BE2C (cell line): ENCODE measurements around the gene TXNRD2.

Experiments used
- DNase-seq: peaks from one replicate; pipeline ENCODE4 v3.0.0-alpha.2; 2020
- H3K27me3 ChIP-seq: fragments of 250-450 bp; sonication (Bioruptor Pico); 2 replicates; pipeline ENCODE4 v1.5.1; 2020; ENCODE audit warnings: mild to moderate bottlenecking
- H3K36me3 ChIP-seq: fragments of 250-450 bp; sonication (Bioruptor Pico); 2 replicates; pipeline ENCODE4 v1.5.1; 2020; ENCODE audit warnings: mild to moderate bottlenecking
- H3K4me1 ChIP-seq: fragments of 250-450 bp; sonication (Bioruptor Pico); 2 replicates; pipeline ENCODE4 v1.5.1; 2020
- H3K4me3 ChIP-seq: 2 replicates; pipeline ENCODE4 v1.5.1; 2011; ENCODE audit warnings: low read depth, low read length
- H3K9me3 ChIP-seq: fragments of 250-450 bp; sonication (Bioruptor Pico); 2 replicates; pipeline ENCODE4 v1.5.1; 2020
- CTCF ChIP-seq: IDR thresholded peaks from 2 replicates; pipeline ENCODE4 v1.5.1; 2012; ENCODE audit warnings: mild to moderate bottlenecking, low read depth, low read length

The TXNRD2 gene

GRCh38 chr22:19933341-19934241 lies 8.0 kb downstream of the TXNRD2 start:
- no peak for TF ChIP-seq CTCF
- no peaks in the 10 kb centered on the region; the same call in 1 of the 2 replicates for H3K9me3 ChIP-seq
- H3K27me3 ChIP-seq: no peaks in the 10 kb centered on the region
- no peak overlapping the region for H3K4me3 ChIP-seq
- no peaks in the 10 kb centered on the region; the same call in 1 of the 2 replicates for H3K36me3 ChIP-seq
- DNase-seq: no peak
- H3K4me1 ChIP-seq: peaks cover 12% of the 10 kb centered on the region; the same call in 1 of the 2 replicates

- no peaks in the 10 kb centered on the region; the same call in 1 of the 2 replicates for H3K9me3 ChIP-seq
- DNase-seq: no peak
- 0 out of 2 replicates have a peak, but pooled peaks cover 9% of the 10 kb centered on the region for H3K4me1 ChIP-seq
- no peaks in the 10 kb centered on the region for H3K27me3 ChIP-seq
- no peak overlapping the region for H3K4me3 ChIP-seq
- H3K36me3 ChIP-seq: no peaks in the 10 kb centered on the region; the same call in 1 of the 2 replicates
- no peak for TF ChIP-seq CTCF
Observed at GRCh38 chr22:19932367-19933206, 9.0 kb downstream of the TXNRD2 start.

GRCh38 chr22:19931514-19931913 lies 10.1 kb downstream of the TXNRD2 start:
- H3K4me1 ChIP-seq: 0 out of 2 replicates have a peak, but pooled peaks cover 9% of the 10 kb centered on the region
- H3K4me3 ChIP-seq: no peak overlapping the region
- no peaks in the 10 kb centered on the region for H3K27me3 ChIP-seq
- no peak for DNase-seq
- TF ChIP-seq CTCF: no peak
- no peaks in the 10 kb centered on the region; the same call in 1 of the 2 replicates for H3K9me3 ChIP-seq
- no peaks in the 10 kb centered on the region for H3K36me3 ChIP-seq

DNA sequence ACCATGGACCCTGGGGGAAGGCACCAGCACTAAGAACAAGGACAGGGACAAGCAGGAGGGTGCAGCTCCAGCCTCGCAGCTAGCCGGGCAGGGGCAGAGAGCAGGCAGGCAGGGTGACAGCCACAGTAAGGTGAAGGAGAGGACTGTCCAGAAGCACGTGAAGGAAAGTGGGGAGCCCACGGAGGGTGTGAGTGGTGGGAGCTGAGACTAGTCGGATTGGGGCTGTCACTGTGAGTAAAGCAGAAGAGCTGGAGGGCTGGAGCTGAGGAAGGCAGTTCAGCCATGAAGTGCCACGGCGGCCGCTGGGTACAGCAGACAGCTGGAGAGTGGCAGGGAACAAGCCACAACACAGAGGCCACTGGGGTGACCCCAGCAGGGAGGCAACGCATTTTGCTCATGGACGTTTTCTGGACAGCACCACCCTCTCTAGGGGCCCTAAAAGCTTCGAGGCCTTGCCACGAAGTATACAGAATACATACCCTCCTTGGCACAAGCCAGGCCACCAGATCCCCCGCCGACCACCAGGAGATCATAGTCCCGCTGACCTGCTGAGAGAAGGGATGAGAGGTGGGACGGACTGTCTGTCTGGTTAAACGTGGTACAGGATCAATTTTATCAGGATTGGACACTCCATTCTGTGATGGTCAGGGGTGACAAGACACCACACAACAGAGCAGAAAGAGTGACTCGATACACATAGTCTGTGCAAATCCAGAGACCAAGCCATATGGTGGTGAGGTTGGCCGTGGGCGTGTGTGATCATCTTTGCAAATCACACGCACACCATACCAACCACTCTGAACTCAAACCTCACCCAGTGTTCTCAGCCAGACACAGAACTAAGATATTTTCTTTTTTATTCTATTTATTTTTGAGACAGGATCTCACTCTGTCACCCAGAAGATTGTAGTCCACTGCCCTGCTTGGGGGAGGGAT lies 10.8 kb downstream of the TXNRD2 start:
- H3K4me3 ChIP-seq: no peak overlapping the region
- 0 out of 2 replicates have a peak, but pooled peaks cover 9% of the 10 kb centered on the region for H3K4me1 ChIP-seq
- no peak for DNase-seq
- no peak for TF ChIP-seq CTCF
- no peaks in the 10 kb centered on the region for H3K27me3 ChIP-seq
- no peaks in the 10 kb centered on the region; the same call in 1 of the 2 replicates for H3K9me3 ChIP-seq
- H3K36me3 ChIP-seq: no peaks in the 10 kb centered on the region
